GM18951 (cell line): ENCODE results near the gene SLC9C1.

Source experiments
- POLR2A ChIP-seq: IDR thresholded peaks from 4 replicates; pipeline ENCODE4 v1.6.1; 2011; ENCODE audit warnings: mild to moderate bottlenecking; ENCODE audit not compliant: insufficient read length, insufficient read depth; ENCODE audit errors: extremely low read depth
- in situ Hi-C: fragments of 300-500 bp; cut with MboI; formaldehyde crosslinking; loops from one replicate; pipeline ENCODE4 v1.12.0; 2022; ENCODE audit warnings: low sequenced_read_pairs, mixed read lengths, inconsistent platforms; ENCODE audit not compliant: unreplicated experiment

The SLC9C1 gene

GRCh38 chr3:112138219-112138969 lies 155.6 kb downstream of the SLC9C1 start:
- in situ Hi-C loops = no loop called here

GRCh38 chr3:112137781-112138180 lies 156.2 kb downstream of the SLC9C1 start:
- TF ChIP-seq POLR2A = no peak
- in situ Hi-C loops = no loop called here

More at GRCh38 chr3:112138219-112138969, 155.6 kb downstream of the SLC9C1 start:
- no peak for TF ChIP-seq POLR2A

GRCh38 chr3:112136959-112137693 lies 156.9 kb downstream of the SLC9C1 start:
- no peak for TF ChIP-seq POLR2A
- in situ Hi-C loops = no loop called here

DNA sequence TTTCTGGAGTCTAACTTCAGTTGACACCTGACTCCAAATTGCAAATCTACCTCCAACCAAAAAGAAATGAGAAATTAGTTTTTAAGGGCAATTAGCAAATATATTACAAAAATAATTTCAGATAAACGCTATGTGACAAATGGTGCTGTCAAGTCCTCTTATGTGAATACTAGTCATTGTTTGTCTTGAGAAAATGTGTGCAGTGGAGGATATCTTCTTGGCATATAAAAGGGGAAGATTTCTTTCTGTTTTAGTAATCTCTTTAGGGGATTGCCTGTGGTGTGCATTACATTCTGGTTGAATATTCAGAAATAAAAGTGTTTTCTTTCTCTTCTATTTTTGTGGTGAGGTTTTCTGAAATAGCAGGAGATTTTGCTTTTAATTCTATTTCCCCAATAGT lies 158.0 kb downstream of the SLC9C1 start:
- TF ChIP-seq POLR2A = no peak
- in situ Hi-C loops = no loop called here

- TF ChIP-seq POLR2A = no peak
- in situ Hi-C loops = no loop called here
Observed at GRCh38 chr3:112134335-112135124, 159.5 kb downstream of the SLC9C1 start.

- in situ Hi-C loops = no loop called here
- no peak for TF ChIP-seq POLR2A
Observed at GRCh38 chr3:112133626-112134334, 160.2 kb downstream of the SLC9C1 start.

- in situ Hi-C loops = no loop called here
- peak; percentile 62 for TF ChIP-seq POLR2A
Observed at GRCh38 chr3:112132975-112133448, 161.0 kb downstream of the SLC9C1 start, which contains the start of gene GCSAM. Gene GCSAM (minus strand): TSS chr3:112133248. CDS start chr3:112133120, 128 bp downstream.

DNA sequence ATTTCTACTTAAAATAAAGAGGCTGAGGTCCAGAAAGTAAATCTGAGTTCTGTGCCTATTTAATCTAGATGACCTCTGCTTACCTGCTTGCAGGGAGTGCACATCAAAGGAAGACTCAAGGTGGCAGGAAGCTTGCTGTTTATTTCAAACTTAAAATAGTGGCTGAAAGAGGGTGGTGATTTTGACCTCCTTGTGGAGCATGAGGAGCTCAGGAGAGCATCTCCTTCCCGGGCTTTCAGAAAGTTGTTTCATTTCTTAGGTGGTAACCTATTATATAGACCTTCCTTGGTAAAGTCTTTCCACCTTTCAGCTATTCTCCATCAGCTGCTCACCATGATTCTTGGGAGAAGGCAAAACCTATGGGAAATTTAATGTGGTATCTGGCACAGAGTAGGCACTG lies 161.5 kb downstream of the SLC9C1 start:
- no peak for TF ChIP-seq POLR2A
- in situ Hi-C loops = no loop called here

DNA sequence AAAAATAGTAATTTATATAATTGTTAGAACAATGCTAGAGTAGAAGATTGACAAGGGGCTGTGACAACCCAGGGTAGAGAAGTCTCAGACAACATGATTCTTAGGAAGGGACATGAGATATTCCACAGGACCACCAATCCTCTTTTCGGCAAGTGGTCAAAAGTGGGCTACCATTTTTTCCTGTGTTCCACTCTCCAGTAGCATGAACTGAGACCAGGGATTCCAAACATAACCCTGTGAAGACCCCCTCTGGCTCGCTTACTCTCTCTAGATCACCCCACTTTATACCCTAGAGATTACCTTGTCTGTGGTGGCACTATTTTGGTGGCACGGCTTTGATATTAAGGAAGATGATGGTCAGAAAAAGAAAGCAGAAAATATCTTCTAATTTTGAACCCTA lies 161.9 kb downstream of the SLC9C1 start:
- in situ Hi-C loops = no loop called here
- TF ChIP-seq POLR2A = no peak

DNA sequence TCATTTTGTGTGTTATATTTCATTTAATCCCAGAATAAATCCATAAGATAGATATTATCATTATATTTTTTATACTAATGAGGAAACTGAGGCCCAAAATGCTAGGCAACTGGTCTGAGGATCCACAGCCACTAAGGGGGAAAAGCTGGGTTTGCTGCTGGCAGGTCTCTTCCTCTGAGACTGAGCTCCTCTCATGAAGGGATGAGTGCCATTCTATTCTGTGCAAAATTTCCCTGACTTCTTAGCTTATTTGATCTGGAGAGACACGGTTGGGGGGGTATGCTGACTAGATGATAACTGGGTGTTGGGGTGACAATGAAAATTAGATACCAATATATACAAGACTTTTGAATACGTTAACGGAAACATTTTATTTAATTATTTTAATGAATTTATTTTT lies 162.9 kb downstream of the SLC9C1 start:
- no peak for TF ChIP-seq POLR2A
- in situ Hi-C loops = no loop called here

- in situ Hi-C loops = no loop called here
- TF ChIP-seq POLR2A = no peak
Observed at GRCh38 chr3:112130638-112130993, 163.4 kb downstream of the SLC9C1 start.

GRCh38 chr3:112129925-112130637 lies 163.9 kb downstream of the SLC9C1 start:
- TF ChIP-seq POLR2A = no peak
- in situ Hi-C loops = no loop called here
